ENCODE results near the gene KLF3.

DNA sequence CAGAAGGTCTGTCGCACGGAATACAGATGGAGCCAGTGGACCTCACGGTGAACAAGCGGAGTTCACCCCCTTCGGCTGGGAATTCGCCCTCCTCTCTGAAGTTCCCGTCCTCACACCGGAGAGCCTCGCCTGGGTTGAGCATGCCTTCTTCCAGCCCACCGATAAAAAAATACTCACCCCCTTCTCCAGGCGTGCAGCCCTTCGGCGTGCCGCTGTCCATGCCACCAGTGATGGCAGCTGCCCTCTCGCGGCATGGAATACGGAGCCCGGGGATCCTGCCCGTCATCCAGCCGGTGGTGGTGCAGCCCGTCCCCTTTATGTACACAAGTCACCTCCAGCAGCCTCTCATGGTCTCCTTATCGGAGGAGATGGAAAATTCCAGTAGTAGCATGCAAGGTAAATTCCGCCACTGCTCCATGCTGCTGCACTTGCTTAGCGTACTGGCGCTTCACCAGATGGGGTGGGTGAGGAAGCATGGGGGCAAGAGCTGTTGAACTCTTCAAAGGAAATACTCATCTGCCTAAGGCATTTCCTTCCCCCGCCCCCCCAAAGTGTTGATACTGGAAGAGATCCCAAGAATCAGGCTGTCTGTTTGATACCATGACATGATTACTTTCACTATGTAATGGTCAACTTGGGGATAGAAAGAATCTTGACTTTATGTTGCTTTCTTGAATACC is 24.8 kb downstream of the KLF3 start:
- TF ChIP-seq CTCF (IDR thresholded peaks at IDR 0.05) (no peak), EZH2 (IDR thresholded peaks at IDR 0.05) (no peak)

Data from neural progenitor cell (in vitro differentiated cells).